Memory B cell (primary cell): ENCODE results near the gene GAS2L1.

Experiments
- ATAC-seq: fragments of 150-1000 bp; cut with Tn5 transposase; 2 replicates; pipeline ENCODE4 v1.10.0; 2021; ENCODE audit warnings: low read depth, mild to moderate bottlenecking, moderate library complexity
- DNase-seq, 2 donors: peaks; one replicate each; pipeline ENCODE4 v3.0.0; 2022; ENCODE audit warnings: low spot score in 2 of 2
- H3K27ac Mint-ChIP-seq: one replicate; pipeline ENCODE4 v1.8.0; 2022; ENCODE audit warnings: mild to moderate bottlenecking, moderate library complexity, mixed read lengths
- H3K27me3 Mint-ChIP-seq: one replicate; pipeline ENCODE4 v1.8.0; 2022; ENCODE audit warnings: mixed read lengths
- H3K36me3 Mint-ChIP-seq: one replicate; pipeline ENCODE4 v1.8.0; 2022; ENCODE audit warnings: mild to moderate bottlenecking, mixed read lengths
- H3K4me1 Mint-ChIP-seq: one replicate; pipeline ENCODE4 v1.8.0; 2022; ENCODE audit warnings: mixed read lengths
- H3K4me3 Mint-ChIP-seq: one replicate; pipeline ENCODE4 v1.8.0; 2022; ENCODE audit warnings: mild to moderate bottlenecking, moderate library complexity, mixed read lengths
- H3K9me3 Mint-ChIP-seq: one replicate; pipeline ENCODE4 v1.8.0; 2022; ENCODE audit warnings: mixed read lengths

The GAS2L1 gene

DNA sequence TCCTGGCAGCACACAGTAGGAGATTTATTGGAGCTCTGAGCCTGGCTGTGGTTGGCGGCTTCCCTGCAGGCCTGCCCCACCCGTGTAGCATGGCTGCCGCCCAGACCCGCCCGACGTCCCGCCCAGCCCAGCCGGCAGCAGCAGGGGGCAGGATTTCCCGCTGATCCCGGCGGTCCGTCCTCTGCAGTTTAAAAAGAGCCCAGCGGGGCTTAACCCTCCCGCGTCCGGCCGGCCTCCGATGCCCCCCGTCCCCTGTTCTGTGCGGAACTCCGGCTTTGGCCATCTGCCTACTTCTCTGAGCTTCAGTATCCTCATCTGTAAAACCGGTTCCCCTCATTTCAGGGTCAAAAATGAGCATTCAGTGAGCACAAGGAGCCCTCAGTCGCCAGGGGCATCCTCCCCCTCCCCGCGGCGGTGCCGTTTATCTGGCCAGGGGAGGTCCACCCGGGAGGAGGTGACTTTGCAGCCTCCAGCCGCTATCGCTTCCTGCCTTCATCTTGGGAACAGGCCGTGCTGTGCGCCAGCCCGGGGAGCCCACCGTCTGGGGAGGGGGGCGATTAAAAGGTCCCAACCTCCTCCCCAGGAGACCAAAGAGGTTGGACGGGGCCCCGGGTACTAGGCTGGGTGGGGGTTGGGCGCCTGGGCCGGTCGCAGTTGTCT, at the start of gene GAS2L1:
TSS of gene GAS2L1 (plus strand) at position 476 of the 660 bp plus-strand sequence. CDS start 1,456 bp downstream, outside the sequence.
- Mint-ChIP-seq H3K9me3 (no peaks in the 10 kb centered on the region), H3K4me3 (peak within 1 kb of the TSS; percentile 81), H3K36me3 (peaks cover under 1% of the 10 kb centered on the region), H3K27me3 (peaks cover 15% of the 10 kb centered on the region), H3K4me1 (peaks cover 23% of the 10 kb centered on the region), H3K27ac (no peak within 1 kb of the TSS)
- peak; percentile 49 for ATAC-seq
- peak; percentile 42 to 46 for DNase-seq

DNA sequence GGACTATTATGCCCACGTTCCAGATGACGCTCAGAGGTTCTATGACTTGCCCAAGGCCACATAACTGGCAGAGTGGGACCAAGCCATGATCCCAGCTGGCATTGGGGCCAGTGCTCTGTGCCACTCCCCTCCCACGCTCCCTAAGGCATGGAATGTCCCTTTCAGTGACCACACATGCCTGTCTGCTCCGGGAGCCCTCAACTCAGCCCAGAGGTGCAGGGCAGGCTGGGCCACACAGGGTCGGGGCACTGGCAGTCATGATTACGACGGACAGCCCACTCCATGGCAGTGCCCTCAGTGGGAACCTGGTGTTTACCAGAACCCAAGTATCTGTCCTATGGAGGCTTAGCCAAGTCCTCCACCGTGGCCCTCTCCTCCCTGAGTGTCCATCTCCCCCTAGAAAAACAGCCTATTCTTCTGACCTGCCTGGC, 48.7 kb upstream of the GAS2L1 start:
- H3K36me3 Mint-ChIP-seq: no peaks in the 10 kb centered on the region
- no peak for DNase-seq
- H3K4me3 Mint-ChIP-seq: no peak overlapping the region

DNA sequence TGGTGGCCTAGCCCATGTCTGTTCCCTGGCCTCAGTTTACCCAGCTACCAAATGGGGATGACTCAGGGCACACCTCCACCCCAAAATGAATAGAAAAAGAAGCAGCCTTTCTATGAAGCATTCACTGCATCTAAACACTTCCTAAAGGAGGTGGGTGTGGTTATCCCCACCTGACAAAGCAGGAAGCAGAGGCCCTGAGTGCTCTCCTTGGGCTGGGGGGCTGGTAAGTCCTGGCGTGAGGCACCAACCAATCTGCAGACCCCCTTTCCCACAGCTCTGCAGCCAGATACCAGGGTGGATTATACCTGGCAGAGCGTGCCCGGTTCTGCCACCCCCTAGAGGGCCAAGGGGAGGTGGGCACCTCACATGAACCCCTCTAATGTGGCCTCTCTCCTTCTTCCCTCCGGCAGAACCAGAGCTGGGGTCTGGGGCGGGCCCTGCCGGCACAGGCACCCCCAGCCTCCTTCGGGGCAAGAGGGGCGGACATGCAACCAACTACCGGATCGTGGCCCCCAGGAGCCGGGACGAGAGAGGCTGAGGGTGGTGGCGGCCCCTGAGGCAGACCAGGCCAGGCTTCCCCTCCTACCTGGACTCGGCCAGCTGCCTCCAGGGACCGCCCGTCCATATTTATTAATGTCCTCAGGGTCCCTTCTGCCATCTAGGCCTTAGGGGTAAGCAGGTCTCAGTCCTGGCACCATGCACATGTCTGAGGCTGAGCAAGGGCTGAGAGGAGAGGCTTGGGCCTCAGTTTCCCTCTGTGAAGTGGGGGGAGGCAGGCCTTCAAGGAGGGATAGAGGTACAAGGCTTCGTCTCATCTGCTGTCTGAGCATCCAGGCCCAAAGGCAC, 47.8 kb upstream of the GAS2L1 start:
- Mint-ChIP-seq H3K27ac (no peak overlapping the region), H3K9me3 (no peaks in the 10 kb centered on the region), H3K36me3 (no peaks in the 10 kb centered on the region), H3K27me3 (peaks cover 4% of the 10 kb centered on the region), H3K4me1 (peaks cover 3% of the 10 kb centered on the region), H3K4me3 (no peak overlapping the region)
- ATAC-seq: no peak
- DNase-seq: no peak

More for the DNA sequence above, 48.7 kb upstream of the GAS2L1 start:
- Mint-ChIP-seq H3K27me3 (peaks cover 4% of the 10 kb centered on the region), H3K9me3 (no peaks in the 10 kb centered on the region), H3K27ac (no peak overlapping the region), H3K4me1 (peaks cover 3% of the 10 kb centered on the region)
- no peak for ATAC-seq

DNA sequence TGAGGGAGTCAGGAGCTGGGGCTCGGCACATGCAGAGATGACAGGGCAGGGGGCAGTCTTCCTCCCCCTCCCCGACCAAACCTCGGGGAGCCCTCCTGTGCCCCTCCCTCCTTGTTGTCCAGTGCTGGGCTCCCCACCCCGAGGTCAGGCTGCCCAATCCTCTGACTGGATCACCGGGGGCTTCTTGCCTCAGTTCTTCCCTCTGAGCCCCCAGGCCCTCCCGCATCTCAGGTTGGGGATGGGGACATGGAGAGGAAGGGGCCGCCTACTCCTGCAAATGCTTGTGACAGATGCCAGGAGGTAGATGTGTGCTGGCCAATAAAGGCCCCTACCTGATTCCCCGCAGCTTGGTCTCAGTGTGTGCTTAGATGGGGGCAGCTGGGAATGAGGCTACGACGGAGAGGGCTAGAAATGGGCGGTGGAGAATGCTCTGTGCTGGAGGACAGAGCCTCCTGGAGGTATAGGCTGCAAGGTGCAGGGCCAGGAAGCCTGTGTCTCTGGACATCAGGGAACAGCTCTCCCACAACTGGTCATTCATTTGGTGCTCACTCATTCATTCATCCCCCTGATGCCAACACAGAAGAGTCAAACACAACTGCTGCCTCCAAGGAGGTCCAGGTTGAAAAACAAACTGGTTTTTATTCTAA, 47.1 kb upstream of the GAS2L1 start:
- no peak for ATAC-seq

DNA sequence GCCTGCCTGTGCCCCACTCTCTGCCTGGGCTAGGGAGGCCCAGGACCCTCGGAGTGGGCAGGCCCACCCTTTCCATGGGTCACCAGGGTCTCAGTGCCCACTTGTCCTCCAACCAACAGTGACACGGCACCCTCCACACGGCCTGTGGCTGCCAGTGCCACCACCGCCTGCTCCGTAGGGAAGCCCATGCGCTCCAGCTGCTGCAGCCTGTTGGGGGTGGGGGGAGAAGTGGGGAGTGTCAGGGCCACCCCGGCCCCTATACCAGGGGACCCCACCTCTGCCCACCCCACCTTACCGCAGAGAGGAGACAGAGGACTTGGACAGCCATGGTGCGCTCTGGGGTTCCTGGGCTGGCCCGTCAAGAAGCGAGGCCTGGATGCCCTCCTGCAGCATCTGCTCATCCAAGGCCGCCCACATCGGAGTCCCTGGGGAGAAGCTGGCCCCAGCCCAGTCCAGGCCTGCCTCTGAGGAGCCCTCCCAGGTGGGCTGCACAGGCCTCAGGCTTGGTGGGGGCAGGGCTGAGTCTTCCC, 46.4 kb upstream of the GAS2L1 start:
- H3K36me3 Mint-ChIP-seq: no peaks in the 10 kb centered on the region
- no peak for DNase-seq
- H3K9me3 Mint-ChIP-seq: no peaks in the 10 kb centered on the region
- no peak for ATAC-seq
- peaks cover 3% of the 10 kb centered on the region for H3K4me1 Mint-ChIP-seq
- H3K4me3 Mint-ChIP-seq: no peak overlapping the region
- H3K27me3 Mint-ChIP-seq: peaks cover 4% of the 10 kb centered on the region
- H3K27ac Mint-ChIP-seq: no peak overlapping the region

More for the DNA sequence above, 47.1 kb upstream of the GAS2L1 start:
- peaks cover 3% of the 10 kb centered on the region for H3K4me1 Mint-ChIP-seq
- no peak for DNase-seq
- H3K4me3 Mint-ChIP-seq: no peak overlapping the region
- peaks cover 4% of the 10 kb centered on the region for H3K27me3 Mint-ChIP-seq
- no peaks in the 10 kb centered on the region for H3K36me3 Mint-ChIP-seq
- no peaks in the 10 kb centered on the region for H3K9me3 Mint-ChIP-seq
- no peak overlapping the region for H3K27ac Mint-ChIP-seq

DNA sequence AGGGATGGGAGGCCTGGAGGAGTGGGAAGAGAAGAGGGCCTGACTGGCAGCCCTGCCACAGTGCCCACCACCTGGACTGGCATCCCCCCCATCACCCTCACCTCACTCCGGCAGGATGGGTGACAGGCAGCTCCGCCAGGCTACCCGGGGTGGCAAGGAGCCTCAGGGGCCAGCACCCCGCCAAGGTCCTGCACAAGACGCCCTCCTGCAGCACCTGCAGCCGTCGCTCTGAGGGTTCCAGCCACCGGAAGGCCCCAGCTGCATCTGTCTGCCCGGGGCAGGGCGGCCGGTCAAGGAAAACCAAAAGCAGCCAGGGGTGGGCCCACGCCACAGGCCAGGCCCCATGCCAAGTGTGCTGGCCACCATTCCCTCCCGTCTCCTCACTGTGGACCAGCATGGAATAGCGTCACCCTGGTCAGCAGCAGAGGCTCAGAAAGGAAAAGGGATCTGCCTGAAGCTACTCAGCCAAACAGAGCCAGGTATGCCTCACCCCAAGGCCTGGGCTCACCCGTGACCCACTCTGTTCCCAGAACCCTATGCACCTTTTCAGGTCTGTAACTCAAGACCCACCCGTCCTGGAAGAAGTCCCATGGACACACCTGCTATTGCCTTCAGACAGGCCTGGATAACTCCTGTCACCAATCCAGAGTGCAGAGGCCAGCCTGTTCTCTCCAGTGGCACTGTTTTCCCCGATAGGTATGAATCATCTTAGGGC, 45.7 kb upstream of the GAS2L1 start:
- Mint-ChIP-seq H3K27ac (no peak overlapping the region), H3K36me3 (no peaks in the 10 kb centered on the region), H3K9me3 (no peaks in the 10 kb centered on the region), H3K27me3 (no peaks in the 10 kb centered on the region), H3K4me3 (no peak overlapping the region), H3K4me1 (peaks cover 3% of the 10 kb centered on the region)
- no peak for DNase-seq
- no peak for ATAC-seq

DNA sequence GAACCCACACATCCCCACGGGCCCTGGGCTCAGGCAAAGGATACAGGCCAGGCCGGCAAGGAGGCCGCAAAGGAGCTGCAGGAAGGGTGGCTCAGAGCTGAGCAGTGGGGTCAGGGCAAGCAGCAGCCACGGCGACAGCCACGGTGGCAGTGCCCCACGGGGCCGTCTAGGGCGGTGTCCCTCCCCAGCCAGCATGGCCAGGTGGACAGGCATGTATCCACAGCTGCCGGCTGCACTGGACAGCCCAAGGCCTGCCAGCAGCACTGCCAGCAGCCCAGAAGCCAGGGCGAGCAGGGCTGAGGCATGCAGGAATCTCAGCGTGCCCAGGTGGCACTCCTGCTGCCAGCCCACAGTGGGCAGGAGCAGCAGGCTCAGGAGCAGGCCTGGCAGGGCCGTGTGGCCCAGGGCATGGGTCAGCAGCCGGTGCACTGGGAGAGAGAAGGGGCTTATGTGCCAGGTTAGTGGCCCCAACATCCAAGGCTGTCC, 42.6 kb upstream of the GAS2L1 start:
- H3K9me3 Mint-ChIP-seq: no peaks in the 10 kb centered on the region
- ATAC-seq (no peak), DNase-seq (no peak)
- H3K4me1 Mint-ChIP-seq: peaks cover 9% of the 10 kb centered on the region
- H3K27me3 Mint-ChIP-seq: no peaks in the 10 kb centered on the region
- no peak overlapping the region for H3K27ac Mint-ChIP-seq
- H3K4me3 Mint-ChIP-seq: no peak overlapping the region
- peaks cover 4% of the 10 kb centered on the region for H3K36me3 Mint-ChIP-seq

DNA sequence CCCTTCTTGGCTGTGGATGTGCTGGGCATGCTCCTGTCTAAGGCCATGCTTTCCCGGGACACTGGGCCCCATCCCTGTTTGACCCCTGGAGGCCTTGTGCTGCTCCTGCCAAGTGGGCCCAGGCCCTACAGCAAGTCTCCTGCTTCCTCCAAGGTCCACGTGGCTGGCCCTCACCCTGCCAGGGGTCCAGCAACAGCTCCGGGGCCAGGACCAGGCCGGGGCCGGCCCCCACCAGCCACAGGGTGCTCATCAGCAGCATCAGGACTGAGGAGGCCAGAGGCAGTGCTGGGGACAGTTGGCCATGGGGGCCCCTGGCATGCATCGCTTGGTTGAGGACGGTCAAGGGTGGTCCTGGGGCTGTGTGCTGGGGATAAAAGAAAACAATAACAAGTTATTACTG, 41.1 kb upstream of the GAS2L1 start:
- Mint-ChIP-seq H3K4me3 (no peak overlapping the region), H3K9me3 (no peaks in the 10 kb centered on the region), H3K27me3 (no peaks in the 10 kb centered on the region), H3K4me1 (peaks cover 19% of the 10 kb centered on the region), H3K27ac (no peak overlapping the region), H3K36me3 (peaks cover 5% of the 10 kb centered on the region)
- ATAC-seq: no peak
- no peak for DNase-seq

DNA sequence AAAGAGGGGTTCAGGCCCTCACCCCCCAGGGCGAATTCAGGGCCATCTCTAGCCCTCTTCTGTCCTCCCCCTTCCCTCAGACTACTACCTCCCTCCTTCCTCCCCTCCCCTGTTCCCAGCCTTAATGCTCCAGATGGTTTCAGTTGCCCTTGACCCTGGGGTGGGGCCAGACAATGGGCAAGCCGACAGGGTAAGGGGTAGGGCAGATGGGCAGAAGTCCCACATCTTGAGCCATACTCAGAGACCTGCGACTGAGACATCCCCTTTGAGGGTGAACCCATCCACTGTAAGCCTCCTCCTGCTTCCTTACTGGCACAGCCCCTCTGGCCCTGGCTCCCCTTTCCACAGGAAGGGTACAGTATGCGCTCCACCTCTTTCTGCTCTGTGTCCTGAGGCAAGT, 40.5 kb upstream of the GAS2L1 start:
- peaks cover 8% of the 10 kb centered on the region for H3K36me3 Mint-ChIP-seq
- H3K4me1 Mint-ChIP-seq: peaks cover 25% of the 10 kb centered on the region
- no peaks in the 10 kb centered on the region for H3K27me3 Mint-ChIP-seq
- no peak overlapping the region for H3K27ac Mint-ChIP-seq
- no peak for ATAC-seq
- H3K9me3 Mint-ChIP-seq: no peaks in the 10 kb centered on the region
- no peak for DNase-seq
- H3K4me3 Mint-ChIP-seq: no peak overlapping the region

DNA sequence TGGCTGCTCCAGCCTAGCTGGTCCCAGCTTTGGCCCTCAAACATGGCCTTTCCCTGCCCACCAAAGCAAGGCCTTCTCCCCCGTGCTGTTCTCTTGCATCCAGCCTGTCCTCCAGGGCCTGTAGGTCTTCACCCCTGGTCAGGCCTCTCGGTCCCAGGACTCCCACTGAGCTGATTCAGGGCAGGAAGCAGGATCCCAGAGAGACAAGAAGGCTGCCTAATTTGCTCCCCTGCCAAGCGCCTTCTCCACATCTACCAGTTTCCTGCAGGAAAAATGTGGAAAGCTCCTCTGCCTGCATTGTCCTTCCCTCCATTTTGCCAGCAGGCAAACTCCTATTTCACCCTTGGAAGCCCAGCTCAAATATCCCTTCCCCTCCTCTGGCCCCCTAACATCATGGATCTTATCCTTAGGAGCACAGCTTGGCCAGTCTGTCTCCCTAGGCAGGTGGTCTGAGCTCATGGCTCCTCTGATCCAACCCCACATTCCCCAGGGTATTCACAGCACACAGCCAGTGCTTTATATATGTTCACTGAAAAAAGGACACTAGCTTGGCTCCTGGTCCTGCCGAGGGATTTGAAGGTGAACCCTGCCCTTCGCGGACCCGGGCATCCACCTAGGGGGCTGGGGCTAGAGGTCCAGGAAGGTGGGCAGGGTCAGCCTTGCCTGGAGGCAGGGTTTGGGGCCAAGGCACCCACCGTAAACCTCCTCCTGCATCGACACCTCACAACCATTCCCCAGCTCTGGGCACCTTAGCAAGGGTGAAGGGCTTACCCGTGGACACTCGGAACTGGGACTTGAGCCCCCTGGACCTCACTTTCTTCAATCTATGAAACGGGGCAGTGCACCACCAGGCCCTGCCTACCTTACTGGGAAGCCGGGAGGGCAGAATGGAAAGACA, 39.6 kb upstream of the GAS2L1 start:
- Mint-ChIP-seq H3K4me1 (peaks cover 30% of the 10 kb centered on the region), H3K27ac (peak overlapping the region; percentile 98), H3K27me3 (no peaks in the 10 kb centered on the region), H3K9me3 (no peaks in the 10 kb centered on the region), H3K36me3 (peaks cover 8% of the 10 kb centered on the region), H3K4me3 (peak overlapping the region; percentile 88)
- no peak for ATAC-seq
- no peak for DNase-seq

DNA sequence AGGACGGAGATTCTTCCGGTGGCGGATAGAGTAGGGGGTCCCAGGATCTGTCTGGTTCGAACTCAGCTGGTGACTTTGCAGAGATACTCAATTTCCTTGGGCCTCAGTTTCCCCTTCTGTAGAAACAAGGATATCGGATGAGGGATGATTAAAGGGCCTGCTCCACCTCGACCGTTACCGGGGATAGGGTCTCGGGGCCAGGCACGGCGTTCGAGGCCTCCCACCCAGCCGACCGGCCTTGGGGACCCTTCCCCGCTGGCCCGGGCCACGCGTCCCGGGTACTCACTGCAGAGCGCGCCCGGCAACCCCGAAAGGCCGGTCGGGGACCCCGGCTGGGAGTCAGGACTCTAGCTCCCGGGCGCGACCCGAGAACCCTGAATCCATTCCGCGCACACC, 39.0 kb upstream of the GAS2L1 start:
- no peaks in the 10 kb centered on the region for H3K27me3 Mint-ChIP-seq
- DNase-seq (no peak), ATAC-seq (peak; percentile 41)
- H3K4me3 Mint-ChIP-seq: peak overlapping the region; percentile 88
- no peaks in the 10 kb centered on the region for H3K9me3 Mint-ChIP-seq
- peaks cover 10% of the 10 kb centered on the region for H3K36me3 Mint-ChIP-seq
- H3K27ac Mint-ChIP-seq: peak overlapping the region; percentile 98
- peaks cover 34% of the 10 kb centered on the region for H3K4me1 Mint-ChIP-seq

DNA sequence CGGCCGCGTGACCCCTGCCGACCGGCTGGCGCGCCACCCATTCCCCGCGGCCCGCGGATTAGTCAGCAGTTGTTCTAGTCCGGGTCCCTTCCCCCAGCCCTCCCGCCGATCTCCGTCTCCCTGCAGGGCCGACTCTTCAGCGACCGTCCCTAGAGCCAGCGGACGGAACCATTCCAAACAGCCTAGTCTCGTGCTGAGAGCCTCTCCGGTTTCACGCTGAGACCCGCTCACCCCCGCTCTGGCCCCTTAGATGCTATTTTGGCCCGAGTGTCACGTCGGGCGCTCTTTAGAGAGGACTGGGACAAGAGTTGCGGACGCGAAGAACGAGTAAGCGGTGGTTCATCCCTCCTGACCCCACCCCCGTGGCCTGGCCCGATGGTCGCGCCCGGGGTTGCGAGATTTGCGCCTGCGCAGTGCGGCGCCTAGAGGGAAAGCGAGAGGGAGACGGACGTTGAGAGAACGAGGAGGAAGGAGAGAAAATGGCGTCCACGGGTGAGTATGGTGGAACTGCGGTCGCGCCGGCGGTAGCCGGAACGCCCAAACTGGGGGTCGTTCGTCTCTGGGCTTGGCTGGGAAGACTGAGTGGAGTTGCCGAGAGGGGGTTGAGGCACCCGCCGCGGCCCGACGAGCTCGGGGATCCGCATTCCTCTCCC, 38.5 kb upstream of the GAS2L1 start, which contains the start of the genes EWSR1 and RHBDD3:
TSS of gene EWSR1 (plus strand) at position 411 of the 653 bp plus-strand sequence. CDS start at position 480, 69 bp downstream.
TSS of gene RHBDD3 (minus strand) at position 124 of the 653 bp plus-strand sequence. CDS start 2,355 bp downstream, outside the sequence.
- Mint-ChIP-seq H3K27ac (peak within 1 kb of the TSS; percentile 98), H3K36me3 (peaks cover 10% of the 10 kb centered on the region), H3K4me3 (peak within 1 kb of the TSS; percentile 88), H3K27me3 (no peaks in the 10 kb centered on the region), H3K9me3 (no peaks in the 10 kb centered on the region), H3K4me1 (peaks cover 34% of the 10 kb centered on the region)
- peak; percentile 88 for ATAC-seq
- DNase-seq: peak; percentile 99 to 100
